H9 (cell line): ENCODE results near the gene ZNFX1. TPM values are rescaled to one million over a fixed set of nuclear protein-coding genes. Genes with fewer than 3 reads are reported as not detected.

Source experiments
- DNase-seq: peaks from one replicate; pipeline ENCODE4 v3.0.0-alpha.2; 2017
- H2AFZ ChIP-seq: one replicate; pipeline ENCODE4 v1.6.1; 2013; ENCODE audit warnings: mild to moderate bottlenecking, low read length, control low read depth, moderate library complexity
- H2AK5ac ChIP-seq: 2 replicates; pipeline ENCODE4 v1.6.1; 2013; ENCODE audit warnings: low read length, control low read depth, mixed read lengths; ENCODE audit not compliant: insufficient read length
- H2BK120ac ChIP-seq: one replicate; pipeline ENCODE4 v1.6.1; 2013; ENCODE audit warnings: low read depth, mild to moderate bottlenecking, low read length, control low read depth, inconsistent platforms; ENCODE audit not compliant: poor library complexity, severe bottlenecking
- H2BK12ac ChIP-seq: 2 replicates; pipeline ENCODE4 v1.6.1; 2013; ENCODE audit warnings: low read length, control low read depth, mixed read lengths, low read depth; ENCODE audit not compliant: insufficient read length
- H2BK15ac ChIP-seq: 2 replicates; pipeline ENCODE4 v1.6.1; 2013; ENCODE audit warnings: low read depth, low read length, control low read depth
- H2BK20ac ChIP-seq: one replicate; pipeline ENCODE4 v1.6.1; 2013; ENCODE audit warnings: low read depth, mild to moderate bottlenecking, low read length, control low read depth, inconsistent platforms; ENCODE audit not compliant: poor library complexity, severe bottlenecking
- H2BK5ac ChIP-seq: 2 replicates; pipeline ENCODE4 v1.6.1; 2013; ENCODE audit warnings: low read length, control low read depth, mixed read lengths; ENCODE audit not compliant: insufficient read length
- H3K14ac ChIP-seq: 2 replicates; pipeline ENCODE4 v1.6.1; 2013; ENCODE audit warnings: low read length, control low read depth; ENCODE audit not compliant: insufficient read depth
- H3K18ac ChIP-seq: 2 replicates; pipeline ENCODE4 v1.6.1; 2013; ENCODE audit warnings: low read depth, mild to moderate bottlenecking, mixed read lengths, low read length, control low read depth; ENCODE audit not compliant: insufficient read length
- H3K23ac ChIP-seq: 2 replicates; pipeline ENCODE4 v1.6.1; 2013; ENCODE audit warnings: low read length, control low read depth, mixed read lengths, low read depth; ENCODE audit not compliant: insufficient read length
- H3K23me2 ChIP-seq: 2 replicates; pipeline ENCODE4 v1.6.1; 2013; ENCODE audit warnings: low read depth, mild to moderate bottlenecking, mixed read lengths, low read length, control low read depth; ENCODE audit not compliant: insufficient read length, poor library complexity, severe bottlenecking
- H3K27ac ChIP-seq: 2 replicates; pipeline ENCODE4 v1.5.1; 2013; ENCODE audit warnings: low read length, control low read depth, mixed read lengths, low read depth; ENCODE audit not compliant: insufficient read length
- H3K27me3 ChIP-seq: 2 replicates; pipeline ENCODE4 v1.6.1; 2013; ENCODE audit warnings: low read length, control low read depth, inconsistent platforms; ENCODE audit not compliant: insufficient read depth
- H3K4ac ChIP-seq: 2 replicates; pipeline ENCODE4 v1.6.1; 2013; ENCODE audit warnings: low read depth, mild to moderate bottlenecking, control low read depth, inconsistent platforms, low read length, moderate library complexity
- H3K4me1 ChIP-seq: 2 replicates; pipeline ENCODE4 v1.6.1; 2013; ENCODE audit warnings: low read length, control low read depth, inconsistent platforms; ENCODE audit not compliant: insufficient read depth
- H3K4me2 ChIP-seq: 2 replicates; pipeline ENCODE4 v1.6.1; 2013; ENCODE audit warnings: low read length, control low read depth, mixed read lengths; ENCODE audit not compliant: insufficient read length, insufficient read depth
- H3K56ac ChIP-seq: 2 replicates; pipeline ENCODE4 v1.6.1; 2013; ENCODE audit warnings: low read depth, mild to moderate bottlenecking, mixed read lengths, low read length, control low read depth; ENCODE audit not compliant: insufficient read length
- H3K79me1 ChIP-seq: 2 replicates; pipeline ENCODE4 v1.6.1; 2013; ENCODE audit warnings: low read depth, mild to moderate bottlenecking, moderate library complexity, low read length, control low read depth, inconsistent platforms; ENCODE audit not compliant: insufficient read depth, poor library complexity, severe bottlenecking
- H3K79me2 ChIP-seq: 2 replicates; pipeline ENCODE4 v1.6.1; 2013; ENCODE audit warnings: low read length, control low read depth, inconsistent platforms; ENCODE audit not compliant: insufficient read depth
- H3K9ac ChIP-seq: 2 replicates; pipeline ENCODE4 v1.6.1; 2013; ENCODE audit warnings: low read length, control low read depth, mixed read lengths; ENCODE audit not compliant: insufficient read length; ENCODE audit errors: extremely low read depth
- H3K9me3 ChIP-seq: one replicate; pipeline ENCODE4 v1.6.1; 2013; ENCODE audit warnings: low read depth, low read length, inconsistent platforms; ENCODE audit not compliant: control insufficient read depth
- H3T11ph ChIP-seq: one replicate; pipeline ENCODE4 v1.6.1; 2013; ENCODE audit warnings: mild to moderate bottlenecking, low read length, control low read depth, inconsistent platforms
- H4K20me1 ChIP-seq: one replicate; pipeline ENCODE4 v1.6.1; 2013; ENCODE audit not compliant: control insufficient read depth, insufficient read length, insufficient read depth
- H4K5ac ChIP-seq: 2 replicates; pipeline ENCODE4 v1.6.1; 2013; ENCODE audit warnings: low read depth, mild to moderate bottlenecking, mixed read lengths, low read length, control low read depth; ENCODE audit not compliant: insufficient read length
- H4K8ac ChIP-seq: replicated peaks from 2 replicates; pipeline ENCODE4 v1.6.1; 2013; ENCODE audit warnings: low read length, control low read depth, mixed read lengths, low read depth; ENCODE audit not compliant: insufficient read length
- H4K91ac ChIP-seq: 2 replicates; pipeline ENCODE4 v1.6.1; 2013; ENCODE audit warnings: low read depth, mild to moderate bottlenecking, moderate library complexity, mixed read lengths, low read length, control low read depth; ENCODE audit not compliant: insufficient read length
- H3K27ac Mint-ChIP-seq, 3 experiments: 2 replicates in 2 of 3; 3 replicates in 1 of 3; pipeline ENCODE4 v1.8.0; 2020 to 2021; ENCODE audit warnings: mixed read lengths in 3 of 3, mild to moderate bottlenecking in 1 of 3, moderate library complexity in 1 of 3
- H3K27me3 Mint-ChIP-seq: 2 replicates; pipeline ENCODE4 v1.8.0; 2021; ENCODE audit warnings: low read depth, mild to moderate bottlenecking, moderate library complexity, mixed read lengths
- H3K36me3 Mint-ChIP-seq, 3 experiments: 2 replicates in 2 of 3; 3 replicates in 1 of 3; pipeline ENCODE4 v1.8.0; 2020 to 2021; ENCODE audit warnings: low read depth in 3 of 3, mixed read lengths in 3 of 3; ENCODE audit not compliant: insufficient read depth in 1 of 3
- H3K4me1 Mint-ChIP-seq, 2 experiments: 2 replicates each; pipeline ENCODE4 v1.8.0; 2020; ENCODE audit warnings: mixed read lengths in 2 of 2
- H3K4me3 Mint-ChIP-seq, 2 experiments: 2 replicates in 1 of 2; 3 replicates in 1 of 2; pipeline ENCODE4 v1.8.0; 2020 to 2021; ENCODE audit warnings: mild to moderate bottlenecking in 2 of 2, mixed read lengths in 2 of 2, moderate library complexity in 1 of 2
- H3K9me3 Mint-ChIP-seq, 2 experiments: 2 replicates in 1 of 2; 3 replicates in 1 of 2; pipeline ENCODE4 v1.8.0; 2020; ENCODE audit warnings: mild to moderate bottlenecking in 2 of 2, mixed read lengths in 2 of 2, moderate library complexity in 1 of 2
- WGBS: extraction: QIAGEN DNeasy Blood & Tissue Kit; methylation state at CpG from one replicate; pipeline ENCODE4 v1.1.7; 2013; ENCODE audit warnings: missing lambda C conversion rate, low lambda C conversion rate, mixed read lengths; ENCODE audit not compliant: insufficient read length; ENCODE audit errors: extremely low coverage; 5-methylcytosine and 5-hydroxymethylcytosine counted together
- total RNA-seq: library from RNA; stranded (reverse); gene quantifications from 2 replicates; pipeline ENCODE4 v1.2.1, GENCODE V29; 2021
- TF ChIP-seq, protein P1 (sequence below): fragments of 200-600 bp; sonication (generic); conservative IDR thresholded peaks from 3 replicates; pipeline ENCODE4 v1.8.0; 2021; ENCODE audit warnings: antibody characterized with exemption, mild to moderate bottlenecking

ZNFX1 gene
- total RNA-seq, 1 experiment from 2014 or later = 13.3 TPM

GRCh38 chr20:49219924-49220831, 57.7 kb downstream of the ZNFX1 start:
- Histone ChIP-seq H2BK15ac (no peak overlapping the region), H3K79me1 (no peaks in the 10 kb centered on the region), H3K14ac (no peak overlapping the region), H3K27me3 (no peaks in the 10 kb centered on the region), H3K56ac (no peak overlapping the region), H3K18ac (no peak overlapping the region), H3K79me2 (peaks cover 7% of the 10 kb centered on the region; the same call in 1 of the 2 replicates), H3K4me1 (no peaks in the 10 kb centered on the region), H2AFZ (no peak overlapping the region), H2AK5ac (no peak overlapping the region), H2BK5ac (no peak overlapping the region), H4K8ac (no peak overlapping the region), H4K5ac (no peak overlapping the region), H3K9ac (peak overlapping the region; percentile 84), H3K4ac (no peak overlapping the region), H4K20me1 (no peaks in the 10 kb centered on the region), H3K27ac (no peak overlapping the region), H3K4me2 (peak overlapping the region; percentile 94), H2BK120ac (no peak overlapping the region), H2BK20ac (no peak overlapping the region), H3K9me3 (no peaks in the 10 kb centered on the region), H4K91ac (no peak overlapping the region), H3K23me2 (peaks cover 8% of the 10 kb centered on the region), H3K23ac (no peak overlapping the region), H3T11ph (no peak overlapping the region), H2BK12ac (no peak overlapping the region)
- Mint-ChIP-seq H3K27me3 (no peaks in the 10 kb centered on the region; the same call in none of the 2 replicates), H3K36me3 (peaks cover 29 to 42% (median 42%) of the 10 kb centered on the region in 3 experiments; a peak in 6 of 7 replicates), H3K4me3 (peak overlapping the region; percentile 94 to 97), H3K4me1 (peaks cover 14 to 17% of the 10 kb centered on the region in 2 experiments), H3K9me3 (no peaks in the 10 kb centered on the region; a peak in 1 of 5 replicates), H3K27ac (peak overlapping the region in 2 of 3 experiments; percentile 70 to 99)
- no peak for DNase-seq
- TF ChIP-seq, protein P1, sequence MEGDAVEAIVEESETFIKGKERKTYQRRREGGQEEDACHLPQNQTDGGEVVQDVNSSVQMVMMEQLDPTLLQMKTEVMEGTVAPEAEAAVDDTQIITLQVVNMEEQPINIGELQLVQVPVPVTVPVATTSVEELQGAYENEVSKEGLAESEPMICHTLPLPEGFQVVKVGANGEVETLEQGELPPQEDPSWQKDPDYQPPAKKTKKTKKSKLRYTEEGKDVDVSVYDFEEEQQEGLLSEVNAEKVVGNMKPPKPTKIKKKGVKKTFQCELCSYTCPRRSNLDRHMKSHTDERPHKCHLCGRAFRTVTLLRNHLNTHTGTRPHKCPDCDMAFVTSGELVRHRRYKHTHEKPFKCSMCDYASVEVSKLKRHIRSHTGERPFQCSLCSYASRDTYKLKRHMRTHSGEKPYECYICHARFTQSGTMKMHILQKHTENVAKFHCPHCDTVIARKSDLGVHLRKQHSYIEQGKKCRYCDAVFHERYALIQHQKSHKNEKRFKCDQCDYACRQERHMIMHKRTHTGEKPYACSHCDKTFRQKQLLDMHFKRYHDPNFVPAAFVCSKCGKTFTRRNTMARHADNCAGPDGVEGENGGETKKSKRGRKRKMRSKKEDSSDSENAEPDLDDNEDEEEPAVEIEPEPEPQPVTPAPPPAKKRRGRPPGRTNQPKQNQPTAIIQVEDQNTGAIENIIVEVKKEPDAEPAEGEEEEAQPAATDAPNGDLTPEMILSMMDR = no peak
- WGBS = no CpG with 5 or more reads among the region's 28 CpGs
